Renal cortex interstitium (tissue), 11 donors: ENCODE data around the gene ZRANB1. TPM values are rescaled to one million over a fixed set of nuclear protein-coding genes. Genes with fewer than 3 reads are reported as not detected.
"Not testable (repeated sequence)": the region's sequence is repeated elsewhere in the genome, so short reads cannot be mapped to it uniquely, and the experiment has no call there.

ENCODE experiments used
- DNase-seq, 11 donors: peaks; one replicate each; pipeline ENCODE4 v3.0.0-alpha.2; 2013; ENCODE audit warnings: low read depth in 9 of 11, low spot score in 4 of 11; ENCODE audit errors: extremely low read depth in 1 of 11
- polyA plus RNA-seq, 3 donors: library from polyadenylated mRNA; unstranded; fragments of 120-200 nt; gene quantifications; one replicate each; pipeline ENCODE4 v1.2.1, GENCODE V29; 2013; ENCODE audit not compliant: insufficient read length in 3 of 3

Gene ZRANB1
- polyA plus RNA-seq, 3 donors = 24.2 to 32.6 (median 27.0) TPM

DNA sequence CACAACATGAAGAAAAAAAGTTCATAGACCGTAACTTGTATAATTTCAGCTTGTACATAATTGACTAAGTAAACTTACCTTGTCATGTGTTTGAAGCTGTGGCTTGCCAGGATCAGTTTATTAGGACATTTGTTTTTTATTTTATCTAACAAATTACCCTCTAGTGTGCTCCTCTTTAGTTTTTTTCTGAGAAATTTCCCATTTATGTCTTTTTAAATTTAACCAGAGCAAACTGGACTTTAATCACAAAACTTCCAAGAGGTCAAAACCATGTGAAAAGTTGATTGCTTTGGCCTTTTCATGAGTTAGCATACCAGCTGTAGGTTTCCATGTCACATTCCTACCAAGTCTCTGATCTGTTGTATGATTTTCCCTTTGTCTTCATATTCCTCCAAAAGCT, 42.5 kb downstream of the ZRANB1 start:
- no peak for DNase-seq

GRCh38 chr10:124985162-124985561, 43.2 kb downstream of the ZRANB1 start:
- no peak for DNase-seq

GRCh38 chr10:124987788-124988187, 45.9 kb downstream of the ZRANB1 start:
- DNase-seq = no peak

GRCh38 chr10:124988753-124989152, 46.8 kb downstream of the ZRANB1 start:
- DNase-seq = not testable (repeated sequence)

DNA sequence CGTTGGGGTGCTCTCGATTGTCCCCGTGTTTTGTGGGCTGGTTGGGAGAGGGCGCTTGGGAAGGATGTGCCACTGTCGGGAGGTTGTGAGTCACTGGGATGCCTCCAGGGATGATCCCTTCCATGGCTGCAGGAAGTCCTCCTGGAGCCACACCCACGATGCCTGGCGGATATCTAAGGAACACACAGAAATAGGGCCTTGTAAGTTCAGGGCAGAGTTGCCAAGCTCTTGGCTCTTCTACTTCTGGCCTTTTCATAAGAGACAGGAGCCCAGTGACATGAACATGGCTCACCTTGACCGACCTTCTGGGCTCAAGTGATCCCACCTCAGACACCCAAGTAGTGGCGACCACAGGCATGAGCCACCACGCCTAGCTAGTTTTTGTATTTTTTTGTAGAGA, 47.6 kb downstream of the ZRANB1 start:
- no peak for DNase-seq

DNA sequence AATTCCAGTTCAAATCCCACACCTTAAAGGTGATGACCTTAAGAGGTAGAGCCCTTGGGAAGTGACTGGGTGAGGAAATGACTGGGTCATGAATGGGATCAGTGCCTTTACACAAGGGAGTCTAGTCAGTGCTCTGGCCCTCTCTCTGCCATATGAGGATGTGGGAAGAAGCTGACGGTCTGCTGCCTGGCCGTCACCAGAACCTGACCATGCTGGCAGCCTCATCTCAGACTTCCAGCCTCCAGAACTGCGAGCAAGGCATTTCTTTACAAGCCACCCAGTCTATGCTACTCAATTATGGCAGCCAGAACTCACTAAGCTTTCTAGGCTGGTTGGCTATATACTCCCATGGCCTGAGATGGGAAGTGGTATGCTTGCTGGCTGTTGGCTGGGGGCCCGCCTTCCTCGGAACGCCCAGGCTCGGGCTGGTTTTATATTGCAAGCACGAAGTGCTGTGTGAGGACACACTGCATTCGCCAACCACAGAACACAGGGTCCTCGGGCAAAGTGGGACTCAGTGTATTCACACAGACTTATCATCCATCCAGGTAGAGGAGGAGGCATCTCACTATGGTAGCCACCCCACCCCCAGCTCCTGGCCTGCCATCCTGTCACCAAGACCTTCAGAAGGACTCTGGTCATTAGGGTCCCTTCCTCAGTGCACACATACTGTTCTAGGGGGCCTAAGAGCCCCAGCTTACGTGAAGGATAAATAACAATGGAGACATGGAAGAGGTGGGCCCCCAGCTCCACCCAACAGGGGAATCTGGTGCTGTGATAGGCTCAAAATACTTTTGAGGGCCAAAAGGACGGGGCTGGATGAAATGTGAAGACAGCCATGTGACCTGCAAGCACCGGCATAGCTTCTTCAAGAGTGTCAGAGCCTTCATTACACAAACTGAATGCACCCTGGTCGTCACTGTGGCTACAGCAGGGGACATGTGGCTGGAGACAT, 49.0 kb downstream of the ZRANB1 start:
- DNase-seq = no peak

GRCh38 chr10:124991835-124992234, 49.9 kb downstream of the ZRANB1 start:
- no peak for DNase-seq

DNA sequence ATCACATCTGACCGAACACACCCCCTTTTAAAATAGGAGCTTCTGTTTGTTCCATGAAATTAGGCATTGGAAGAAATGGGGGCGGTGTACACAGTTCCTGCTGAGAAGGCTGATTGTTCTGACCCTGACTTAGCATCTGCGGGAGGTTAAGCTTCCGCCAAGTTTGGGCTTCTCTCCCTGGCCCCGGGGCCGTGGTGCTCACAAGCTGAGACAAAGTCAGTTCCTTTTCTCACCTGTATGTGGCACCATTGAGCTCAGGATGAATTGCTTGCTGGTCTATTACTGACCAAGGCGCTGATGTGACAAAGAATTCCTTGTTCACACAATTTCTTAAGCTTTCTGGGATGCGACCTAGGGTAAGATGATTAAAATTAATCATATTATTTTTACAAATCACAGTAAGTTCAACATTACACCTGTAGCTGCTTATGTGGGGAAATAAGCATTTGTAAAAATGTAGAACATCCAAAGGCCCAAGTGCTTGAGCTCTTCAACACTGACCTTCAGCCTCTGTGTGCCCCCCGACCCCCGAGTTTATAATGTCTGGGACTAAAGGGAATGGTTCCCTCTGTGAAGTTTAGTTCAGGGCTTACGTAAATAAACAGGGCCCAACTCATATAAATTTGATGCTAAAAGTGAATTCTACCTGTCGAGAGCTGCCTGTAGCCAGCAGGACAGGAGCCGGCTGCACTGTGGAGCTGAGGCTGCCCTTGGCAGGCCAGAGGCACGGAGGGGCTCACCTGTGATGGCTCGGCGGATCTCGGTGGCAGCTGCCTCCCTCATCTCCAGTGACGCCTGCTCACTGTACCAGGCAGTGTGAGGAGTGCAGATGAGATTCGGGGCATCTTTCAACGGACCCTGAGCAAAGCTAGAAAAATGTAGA, 50.8 kb downstream of the ZRANB1 start:
- peak in 5 of 11 donors; percentile 30 to 37 (median 32) for DNase-seq

GRCh38 chr10:124993345-124993708, 51.4 kb downstream of the ZRANB1 start:
- DNase-seq = no peak

DNA sequence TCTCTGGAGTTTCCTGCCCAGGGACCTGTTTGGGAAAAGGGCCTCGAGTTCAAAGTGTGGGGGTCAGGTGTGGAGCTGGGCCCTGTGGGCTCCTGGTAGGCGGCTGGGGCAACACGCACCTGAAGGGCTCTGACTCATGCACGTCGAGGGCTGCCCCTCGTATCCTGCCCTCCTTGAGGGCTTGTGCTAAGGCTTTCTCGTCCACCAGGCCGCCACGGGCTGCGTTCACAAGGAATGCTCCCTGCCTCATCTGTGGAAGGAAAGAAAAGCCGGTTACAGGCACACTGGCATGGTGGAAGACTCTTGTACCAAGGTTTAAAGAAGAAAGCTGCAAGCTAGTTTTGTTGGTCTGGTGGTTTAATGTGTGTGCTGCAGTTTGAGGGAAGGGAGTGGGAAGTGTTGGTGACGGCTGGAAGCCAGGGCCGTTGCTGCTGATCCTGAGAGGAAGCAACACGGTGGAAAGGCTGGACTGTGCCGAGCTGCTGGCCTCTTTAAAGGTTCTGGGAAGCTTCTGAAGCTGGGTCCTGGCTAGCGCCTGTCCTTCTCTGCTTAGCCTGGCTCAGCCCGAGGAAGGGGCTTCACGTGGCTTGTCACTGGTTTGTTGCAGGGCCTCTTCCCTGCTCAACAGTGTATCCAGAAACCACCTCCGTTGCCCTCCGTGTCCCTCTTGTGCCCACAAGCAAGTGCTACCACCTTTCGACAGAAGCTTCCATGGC, 52.0 kb downstream of the ZRANB1 start:
- DNase-seq = no peak

- DNase-seq = no peak
Measured at GRCh38 chr10:124994573-124995473, 52.9 kb downstream of the ZRANB1 start.

DNA sequence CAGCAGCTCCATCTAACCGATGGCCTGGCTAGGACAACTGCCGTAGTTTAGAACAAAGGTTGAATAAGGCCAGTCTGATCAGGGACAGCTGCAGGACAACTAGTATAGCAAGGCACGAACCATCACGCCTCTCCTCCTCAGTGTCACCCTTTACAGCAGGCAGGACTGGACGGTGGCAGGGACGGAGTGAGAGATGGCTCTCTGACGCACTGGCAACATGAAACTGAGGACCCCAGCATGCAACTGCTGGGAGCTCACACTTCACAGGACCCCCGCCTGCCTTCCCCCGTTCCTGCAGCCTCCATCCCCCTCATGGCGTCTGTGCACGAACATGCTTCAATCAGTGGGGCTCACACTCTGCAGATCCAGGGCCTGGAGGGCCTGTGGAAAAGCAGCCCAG, 53.7 kb downstream of the ZRANB1 start:
- no peak for DNase-seq

DNA sequence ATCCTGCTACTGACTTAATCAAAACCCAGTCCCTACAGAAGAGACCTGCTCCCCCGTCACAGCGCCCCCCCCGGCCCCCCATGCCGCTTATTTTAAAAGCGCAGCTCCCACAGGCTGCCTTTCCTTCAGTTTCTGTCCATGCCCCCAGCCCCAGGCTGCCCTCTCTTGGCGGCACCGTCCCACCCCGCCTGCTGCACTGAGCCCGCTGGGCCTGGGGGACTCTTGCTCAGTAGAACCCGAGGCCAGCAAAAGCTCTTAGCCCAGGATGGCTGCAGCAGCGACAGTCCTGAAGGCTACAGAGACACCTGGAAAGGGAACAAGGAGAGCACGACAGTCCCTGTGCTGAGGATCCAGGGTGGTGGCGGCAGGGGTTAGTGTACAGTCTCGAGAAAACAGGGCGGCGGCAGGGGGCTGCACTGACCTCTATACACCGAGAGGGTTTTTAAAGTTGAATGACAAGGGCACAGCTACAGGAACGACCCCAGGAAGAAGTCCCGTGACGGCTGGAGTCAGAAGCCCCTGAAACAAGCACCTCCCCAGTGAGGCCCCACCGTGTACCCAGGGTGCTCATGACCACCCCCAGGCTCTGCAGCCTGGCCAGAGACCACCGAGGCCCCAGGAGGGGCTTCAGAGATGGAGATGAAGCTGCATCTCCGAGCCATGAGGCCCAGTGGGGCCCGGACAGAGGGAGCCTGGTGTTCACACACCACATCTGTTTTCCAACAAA, 54.4 kb downstream of the ZRANB1 start:
- DNase-seq = no peak

DNA sequence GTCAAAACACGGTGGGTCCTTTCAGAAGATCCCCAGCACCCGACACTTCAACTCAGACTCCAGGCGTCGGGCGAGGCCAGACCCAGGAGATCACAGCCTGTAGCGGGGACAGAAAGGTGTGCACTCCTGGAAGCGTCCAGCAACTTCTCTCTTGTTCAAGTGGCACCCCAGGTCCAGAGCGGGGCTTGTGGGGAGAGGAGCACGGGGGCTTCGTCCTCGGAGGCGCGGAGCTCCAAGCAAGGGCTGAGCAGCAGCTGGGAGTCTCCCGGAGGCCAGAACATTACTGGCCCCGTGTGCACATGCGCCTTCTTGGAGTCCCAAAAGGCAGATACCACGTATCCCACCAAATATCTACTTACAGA, 54.9 kb downstream of the ZRANB1 start:
- no peak for DNase-seq

- DNase-seq = no peak
Measured at GRCh38 chr10:124997306-124997705, 55.4 kb downstream of the ZRANB1 start.

GRCh38 chr10:124997771-124998623, 56.1 kb downstream of the ZRANB1 start:
- DNase-seq = no peak
